Transverse colon (tissue), 4 donors: ENCODE data around the gene PORCN. TPM values are rescaled to one million over a fixed set of nuclear protein-coding genes. Genes with fewer than 3 reads are reported as not detected.
A peak's percentile ranks its signal among the peaks of the same experiment; 100 is the strongest.
"Not testable (repeated sequence)": the region's sequence is repeated elsewhere in the genome, so short reads cannot be mapped to it uniquely, and the experiment has no call there.

Experiments used
- DNase-seq: peaks from one replicate; pipeline ENCODE4 v3.0.0-alpha.2; 2019
- H3K27ac ChIP-seq, 4 donors: fragments of 200-600 bp; sonication (generic); 2 replicates each; pipeline ENCODE4 v1.5.1; 2016 to 2018; ENCODE audit warnings: inconsistent platforms in 4 of 4
- H3K27me3 ChIP-seq: fragments of 200-600 bp; sonication (generic); 2 replicates; pipeline ENCODE4 v1.5.1; 2017; ENCODE audit warnings: inconsistent platforms
- H3K36me3 ChIP-seq, 4 donors: fragments of 200-600 bp; sonication (generic); 2 replicates each; pipeline ENCODE4 v1.5.1; 2017 to 2019; ENCODE audit warnings: inconsistent platforms in 4 of 4
- H3K4me1 ChIP-seq, 4 donors: fragments of 200-600 bp; sonication (generic); 2 replicates each; pipeline ENCODE4 v1.5.1; 2017 to 2020; ENCODE audit warnings: inconsistent platforms in 4 of 4
- H3K4me3 ChIP-seq, 4 donors: fragments of 200-600 bp; sonication (generic); 1 replicate in 1 of 4; 2 replicates in 3 of 4; pipeline versions ENCODE4 v1.5.1 to v1.6.1; 2017 to 2019; ENCODE audit warnings: inconsistent platforms in 4 of 4
- H3K9me3 ChIP-seq, 2 donors: fragments of 200-600 bp; sonication (generic); 2 replicates each; pipeline ENCODE4 v1.5.1; 2017 to 2019; ENCODE audit warnings: inconsistent platforms in 2 of 2
- EP300 ChIP-seq: sonication (generic); formaldehyde crosslinking; IDR thresholded peaks from one replicate; pipeline ENCODE4 v1.6.1; 2017; ENCODE audit warnings: antibody characterized with exemption, low read depth
- POLR2A ChIP-seq: fragments of 450-650 bp; IDR thresholded peaks from one replicate; pipeline ENCODE4 v1.6.1; 2016; ENCODE audit warnings: antibody characterized with exemption, mild to moderate bottlenecking, moderate library complexity
- POLR2AphosphoS5 ChIP-seq, 3 donors: sonication (generic); formaldehyde crosslinking; IDR thresholded peaks; one replicate each; pipeline ENCODE4 v1.6.1; 2016; ENCODE audit warnings: antibody characterized with exemption in 3 of 3
- WGBS, 2 donors: methylation state at CpG; one replicate each; pipeline ENCODE4 v1.1.5; 2018; ENCODE audit warnings: low coverage in 1 of 2; 5-methylcytosine and 5-hydroxymethylcytosine counted together
- in situ Hi-C, 4 donors: fragments of 200-750 bp; cut with MboI; loops; one replicate each; pipeline versions ENCODE4 v1.15.0 to v1.15.1; 2017; ENCODE audit warnings: low sequenced_read_pairs in 3 of 4, low pct_ligation_motif_present in 1 of 4, low pct_unique_long_range_greater_than_20kb in 1 of 4
- intact Hi-C: fragments of 100-400 bp; cut with DNase I; formaldehyde crosslinking; loops from one replicate; pipeline ENCODE4 v1.15.1; 2023; ENCODE audit warnings: low total_unique reads
- total RNA-seq, 4 donors: library from RNA; depleted of rRNA; stranded (reverse); fragments of >200 nt; gene quantifications; one replicate each; pipeline ENCODE4 v1.1.0, GENCODE V29; 2016
- TF ChIP-seq, protein P1 (sequence below), 5 experiments: fragments of 200-600 bp in 3 of 5; fragments of 450-650 bp in 2 of 5; sonication (generic) in 3 of 5; IDR thresholded peaks; 1 replicate in 2 of 5; 2 replicates in 3 of 5; pipeline ENCODE4 v1.5.1; 2016 to 2017; ENCODE audit warnings: antibody characterized with exemption in 5 of 5, inconsistent platforms in 3 of 5, mild to moderate bottlenecking in 2 of 5, moderate library complexity in 1 of 5

PORCN gene
- total RNA-seq, 4 donors from 2014 or later: 1.5 to 10.1 (median 8.2) TPM

GRCh38 chrX:48541140-48541814 lies 32.5 kb downstream of the PORCN start:
- H3K36me3 ChIP-seq: no peaks in the 10 kb centered on the region
- no peak overlapping the region for H3K4me3 ChIP-seq
- H3K27me3 ChIP-seq: no peaks in the 10 kb centered on the region
- H3K4me1 ChIP-seq: peaks cover 0 to 10% (median 4%) of the 10 kb centered on the region in 4 donors
- H3K27ac ChIP-seq: peak overlapping the region in 1 of 4 donors; percentile 92
- no peaks in the 10 kb centered on the region for H3K9me3 ChIP-seq
- DNase-seq: no peak
- TF ChIP-seq POLR2AphosphoS5 (IDR thresholded peaks at IDR 0.05): no peak
- TF ChIP-seq, protein P1, sequence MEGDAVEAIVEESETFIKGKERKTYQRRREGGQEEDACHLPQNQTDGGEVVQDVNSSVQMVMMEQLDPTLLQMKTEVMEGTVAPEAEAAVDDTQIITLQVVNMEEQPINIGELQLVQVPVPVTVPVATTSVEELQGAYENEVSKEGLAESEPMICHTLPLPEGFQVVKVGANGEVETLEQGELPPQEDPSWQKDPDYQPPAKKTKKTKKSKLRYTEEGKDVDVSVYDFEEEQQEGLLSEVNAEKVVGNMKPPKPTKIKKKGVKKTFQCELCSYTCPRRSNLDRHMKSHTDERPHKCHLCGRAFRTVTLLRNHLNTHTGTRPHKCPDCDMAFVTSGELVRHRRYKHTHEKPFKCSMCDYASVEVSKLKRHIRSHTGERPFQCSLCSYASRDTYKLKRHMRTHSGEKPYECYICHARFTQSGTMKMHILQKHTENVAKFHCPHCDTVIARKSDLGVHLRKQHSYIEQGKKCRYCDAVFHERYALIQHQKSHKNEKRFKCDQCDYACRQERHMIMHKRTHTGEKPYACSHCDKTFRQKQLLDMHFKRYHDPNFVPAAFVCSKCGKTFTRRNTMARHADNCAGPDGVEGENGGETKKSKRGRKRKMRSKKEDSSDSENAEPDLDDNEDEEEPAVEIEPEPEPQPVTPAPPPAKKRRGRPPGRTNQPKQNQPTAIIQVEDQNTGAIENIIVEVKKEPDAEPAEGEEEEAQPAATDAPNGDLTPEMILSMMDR (IDR thresholded peaks at IDR 0.05): no peak
- no peak for TF ChIP-seq EP300
- TF ChIP-seq POLR2A: no peak
- 76 to 92% methylated on average over 2 to 10 of the region's 10 CpGs for WGBS, 2 donors
- intact Hi-C loops (no loop called here), in situ Hi-C loops (no loop called here)

DNA sequence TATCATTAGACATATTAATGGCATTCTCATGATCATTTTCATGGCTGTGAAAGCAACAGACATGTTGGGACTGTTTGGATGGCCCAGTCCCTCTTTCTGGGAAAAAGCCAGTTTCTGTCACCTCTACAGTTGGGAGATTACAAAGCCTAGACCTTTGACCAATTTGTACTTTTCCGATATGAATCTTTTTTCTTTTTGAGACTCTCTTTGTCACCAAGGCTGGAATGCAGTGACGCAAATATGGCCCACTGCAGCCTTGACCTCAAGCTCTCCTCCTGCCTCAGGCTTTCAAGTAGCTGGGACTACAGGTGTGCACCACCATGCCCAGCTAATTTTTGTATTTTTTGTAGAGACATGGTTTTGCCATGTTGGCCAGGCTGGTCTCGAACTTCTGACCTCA lies 40.1 kb downstream of the PORCN start:
- H3K9me3 ChIP-seq: no peaks in the 10 kb centered on the region
- DNase-seq: no peak
- H3K27me3 ChIP-seq: no peaks in the 10 kb centered on the region
- in situ Hi-C loops (no loop called here), intact Hi-C loops (no loop called here)
- H3K4me1 ChIP-seq: no peaks in the 10 kb centered on the region
- 94% methylated on average over 3 of the region's 3 CpGs; no CpG with 5 or more reads in 1 of the 2 donors for whole genome bisulfite sequencing, 2 donors
- H3K4me3 ChIP-seq: no peak overlapping the region
- H3K27ac ChIP-seq: no peak overlapping the region
- no peaks in the 10 kb centered on the region for H3K36me3 ChIP-seq
- TF ChIP-seq POLR2AphosphoS5 (IDR thresholded peaks at IDR 0.05) (no peak), POLR2A (no peak), EP300 (no peak)
- TF ChIP-seq, protein P1 (IDR thresholded peaks at IDR 0.05): no peak

DNA sequence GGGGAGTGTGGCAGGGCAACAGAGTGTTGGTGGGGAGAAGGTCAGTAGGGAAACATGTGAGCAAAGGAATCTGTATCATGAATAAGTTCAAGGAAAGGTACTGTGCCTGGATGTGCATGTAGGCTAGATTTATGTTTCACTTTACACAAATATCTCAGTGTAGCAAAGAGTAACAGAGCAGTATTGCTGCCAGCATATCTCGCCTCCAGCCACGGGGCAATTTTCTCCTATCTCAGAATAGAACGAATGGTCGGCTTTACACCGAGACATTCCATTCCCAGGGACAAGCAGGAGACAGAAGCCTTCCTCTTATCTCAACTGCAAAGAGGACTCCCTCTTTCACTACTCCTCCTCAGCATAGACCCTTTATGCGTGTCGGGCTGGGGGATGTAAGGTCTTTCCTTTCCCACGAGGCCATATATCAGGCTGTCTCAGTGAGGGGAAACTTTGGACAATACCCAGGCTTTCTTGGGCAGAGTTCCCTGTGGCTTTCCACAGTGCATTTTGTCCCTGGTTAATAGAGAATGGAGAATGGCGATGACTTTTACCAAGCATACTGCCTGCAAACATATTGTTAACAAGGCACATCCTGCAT lies 47.0 kb downstream of the PORCN start:
- H3K9me3 ChIP-seq, H3K27ac ChIP-seq, H3K36me3 ChIP-seq, H3K4me1 ChIP-seq, intact Hi-C loops, DNase-seq, H3K4me3 ChIP-seq, H3K27me3 ChIP-seq, in situ Hi-C loops: not testable (repeated sequence)
- 91% methylated on average over 9 of the region's 9 CpGs; no CpG with 5 or more reads in 1 of the 2 donors for WGBS, 2 donors

GRCh38 chrX:48558271-48558670 lies 49.5 kb downstream of the PORCN start:
- in situ Hi-C loops: no loop called here
- WGBS, 2 donors: 81% methylated on average over 3 to 4 of the region's 4 CpGs
- Histone ChIP-seq H3K36me3 (peaks cover 0 to 3% (median 0%) of the 10 kb centered on the region in 4 donors), H3K9me3 (no peaks in the 10 kb centered on the region), H3K4me1 (no peaks in the 10 kb centered on the region), H3K4me3 (no peak overlapping the region), H3K27ac (no peak overlapping the region), H3K27me3 (no peaks in the 10 kb centered on the region)
- TF ChIP-seq EP300: no peak
- intact Hi-C loops: no loop called here
- no peak for DNase-seq

GRCh38 chrX:48559636-48560035 lies 50.8 kb downstream of the PORCN start:
- Histone ChIP-seq H3K4me3 (no peak overlapping the region), H3K27me3 (no peaks in the 10 kb centered on the region), H3K9me3 (no peaks in the 10 kb centered on the region), H3K36me3 (peaks cover 0 to 3% (median 0%) of the 10 kb centered on the region in 4 donors), H3K27ac (no peak overlapping the region), H3K4me1 (no peaks in the 10 kb centered on the region)
- in situ Hi-C loops (no loop called here), intact Hi-C loops (no loop called here)
- WGBS, 2 donors: 96% methylated on average over 24 of the region's 24 CpGs; no CpG with 5 or more reads in 1 of the 2 donors
- DNase-seq: no peak
- TF ChIP-seq POLR2AphosphoS5 (IDR thresholded peaks at IDR 0.05) (no peak), POLR2A (no peak), EP300 (no peak)
- TF ChIP-seq, protein P1 (IDR thresholded peaks at IDR 0.05): no peak
